IPS-18c (cell line): ENCODE measurements around the gene SKAP1.
"Not testable (repeated sequence)": the region's sequence is repeated elsewhere in the genome, so short reads cannot be mapped to it uniquely, and the experiment has no call there.

Experiments
- H3K4me3 ChIP-seq: 2 replicates; pipeline ENCODE4 v1.7.0; 2013; ENCODE audit warnings: low read depth, mild to moderate bottlenecking, low read length, moderate library complexity; ENCODE audit not compliant: insufficient read depth
- H3K9me3 ChIP-seq: one replicate; pipeline ENCODE4 v1.6.1; 2013; ENCODE audit warnings: mild to moderate bottlenecking, low read length, moderate library complexity; ENCODE audit not compliant: control insufficient read depth, insufficient read depth

The SKAP1 gene

GRCh38 chr17:48236681-48237134 is 193.3 kb downstream of the SKAP1 start:
- no peaks in the 10 kb centered on the region for H3K9me3 ChIP-seq
- no peak overlapping the region for H3K4me3 ChIP-seq

- H3K9me3 ChIP-seq = no peaks in the 10 kb centered on the region
These were observed 195.1 kb downstream of the SKAP1 start for GRCh38 chr17:48234922-48235321.

GRCh38 chr17:48231995-48232959 is 197.7 kb downstream of the SKAP1 start:
- Histone ChIP-seq H3K9me3 (no peaks in the 10 kb centered on the region), H3K4me3 (no peak overlapping the region)

More at GRCh38 chr17:48234922-48235321, 195.1 kb downstream of the SKAP1 start:
- H3K4me3 ChIP-seq = no peak overlapping the region

- no peaks in the 10 kb centered on the region for H3K9me3 ChIP-seq
These were observed 200.1 kb downstream of the SKAP1 start for GRCh38 chr17:48229936-48230335.

DNA sequence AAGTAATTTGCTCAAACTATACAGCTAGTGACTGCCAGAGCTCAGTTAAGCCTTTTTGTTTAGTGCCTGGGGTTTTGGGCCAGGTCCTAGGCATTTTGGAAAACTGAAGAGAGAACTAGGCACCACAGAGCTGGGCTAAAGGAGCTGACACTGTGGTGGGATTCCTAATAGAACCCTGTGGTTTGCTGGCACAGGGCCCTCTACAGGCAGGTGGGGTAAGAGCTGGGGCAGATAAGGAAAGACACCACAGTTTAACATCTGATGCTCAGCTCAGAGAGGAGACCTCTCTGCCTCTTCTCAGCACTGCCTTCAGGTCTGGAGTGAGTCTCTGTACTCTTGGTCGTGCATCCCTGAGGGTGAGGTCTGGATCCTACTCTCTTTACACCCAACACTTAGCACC is 201.3 kb downstream of the SKAP1 start:
- Histone ChIP-seq H3K4me3 (no peak overlapping the region), H3K9me3 (no peaks in the 10 kb centered on the region)

More at GRCh38 chr17:48229936-48230335, 200.1 kb downstream of the SKAP1 start:
- H3K4me3 ChIP-seq = no peak overlapping the region

DNA sequence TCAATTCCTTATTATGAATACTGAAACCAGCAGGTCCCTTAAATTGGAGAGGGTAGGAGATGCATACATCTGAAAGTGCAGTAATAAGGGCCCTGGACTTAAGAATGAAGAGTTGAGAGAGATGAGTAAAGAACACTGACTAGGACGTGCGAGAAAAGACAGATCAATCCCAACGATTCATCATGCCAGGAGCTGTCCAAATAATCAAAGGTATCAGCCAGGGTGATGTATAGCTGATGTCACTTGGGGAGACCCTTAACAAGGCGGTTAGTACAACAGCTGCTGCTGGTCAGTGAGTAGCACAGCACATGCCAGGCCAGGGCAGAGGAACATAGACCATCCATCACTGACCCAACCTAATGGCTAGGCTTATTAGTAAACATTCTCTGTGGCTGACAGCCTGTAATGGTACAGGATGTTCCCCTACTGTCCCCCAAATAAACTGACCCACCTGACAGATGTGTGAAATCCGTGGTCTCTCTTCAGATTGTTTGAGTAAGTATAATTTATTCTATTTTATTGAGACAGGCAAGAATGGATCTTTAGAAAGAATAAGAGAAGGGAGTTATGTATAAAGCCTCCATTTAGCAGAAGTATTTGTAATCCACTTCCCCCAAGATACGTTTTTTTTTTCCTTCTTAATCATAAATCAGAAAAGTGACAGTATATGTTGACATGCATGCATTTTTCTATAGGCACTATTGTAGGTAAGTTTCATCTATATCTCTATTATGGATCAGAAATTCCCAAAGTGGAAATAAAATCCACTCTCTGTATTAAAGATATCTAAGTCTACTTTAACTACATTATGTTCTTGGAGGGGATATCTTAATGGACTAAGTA is 204.1 kb downstream of the SKAP1 start:
- Histone ChIP-seq H3K4me3 (no peak overlapping the region), H3K9me3 (no peaks in the 10 kb centered on the region)

DNA sequence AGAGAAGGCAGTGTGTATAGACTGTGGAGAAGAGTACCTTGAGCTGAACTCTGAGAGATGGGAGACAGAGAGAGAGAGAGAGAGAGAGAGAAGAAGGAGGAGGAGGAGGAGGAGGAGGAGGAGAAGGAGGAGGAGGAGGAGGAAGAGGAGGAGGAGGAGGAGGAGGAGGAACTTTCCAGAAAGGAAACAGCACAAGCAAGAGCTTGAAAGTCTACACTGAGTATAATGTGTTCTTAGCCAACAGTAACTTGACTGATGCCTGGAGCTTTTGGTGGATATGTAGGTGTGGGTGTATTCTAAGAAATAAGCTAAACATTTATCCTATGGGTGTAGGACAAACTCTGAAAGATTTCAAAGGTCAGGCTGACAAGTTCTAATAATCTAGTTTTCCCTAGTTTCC is 206.1 kb downstream of the SKAP1 start:
- no peak overlapping the region for H3K4me3 ChIP-seq
- H3K9me3 ChIP-seq = no peaks in the 10 kb centered on the region

GRCh38 chr17:48219617-48220016 is 210.4 kb downstream of the SKAP1 start:
- no peaks in the 10 kb centered on the region for H3K9me3 ChIP-seq
- no peak overlapping the region for H3K4me3 ChIP-seq

- Histone ChIP-seq H3K9me3 (no peaks in the 10 kb centered on the region), H3K4me3 (no peak overlapping the region)
These were observed 214.4 kb downstream of the SKAP1 start for GRCh38 chr17:48215583-48216139.

GRCh38 chr17:48213797-48214196 is 216.2 kb downstream of the SKAP1 start:
- Histone ChIP-seq H3K4me3 (no peak overlapping the region), H3K9me3 (no peaks in the 10 kb centered on the region)

- H3K9me3 ChIP-seq = no peaks in the 10 kb centered on the region
- H3K4me3 ChIP-seq = no peak overlapping the region
These were observed 218.2 kb downstream of the SKAP1 start for GRCh38 chr17:48211787-48212186.

DNA sequence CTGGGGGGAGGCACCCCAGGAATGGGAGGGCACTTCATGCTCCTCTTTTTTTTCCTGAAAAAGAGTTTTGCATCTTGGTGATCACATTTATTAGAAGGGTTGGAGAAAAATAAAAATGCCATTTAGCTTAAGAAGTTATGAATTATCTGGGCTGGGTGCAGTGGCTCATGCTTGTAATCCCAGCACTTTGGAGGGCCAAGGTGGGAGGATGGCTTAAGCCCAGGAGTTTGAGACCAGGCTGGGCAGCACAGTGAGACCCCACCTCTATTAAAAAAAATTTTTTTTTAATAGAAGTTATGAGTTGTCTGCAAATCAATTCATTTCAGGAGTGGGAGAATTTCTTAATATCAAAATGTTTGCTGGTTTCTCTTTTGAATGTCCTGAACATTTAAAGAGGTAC is 219.0 kb downstream of the SKAP1 start:
- no peaks in the 10 kb centered on the region for H3K9me3 ChIP-seq
- H3K4me3 ChIP-seq = no peak overlapping the region

DNA sequence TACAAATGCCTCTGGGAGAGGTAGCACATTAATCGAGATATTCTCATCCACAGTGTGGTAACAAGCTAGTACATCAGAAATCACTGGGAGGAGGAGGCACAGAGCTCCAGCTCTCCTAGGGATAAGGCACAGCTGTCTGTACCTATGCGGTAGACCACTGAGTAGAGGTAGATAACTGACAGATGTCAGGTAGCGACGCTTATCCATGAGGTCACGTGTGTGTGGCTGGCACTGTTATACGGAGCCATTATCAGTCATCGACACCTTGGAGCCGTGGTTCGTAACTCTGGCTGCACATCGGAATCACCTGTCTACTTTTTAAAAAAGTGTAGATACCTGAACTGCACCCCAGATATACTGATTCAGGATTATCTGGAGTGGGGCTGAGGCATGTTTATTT is 220.0 kb downstream of the SKAP1 start:
- H3K9me3 ChIP-seq = no peaks in the 10 kb centered on the region
- no peak overlapping the region for H3K4me3 ChIP-seq

GRCh38 chr17:48207776-48208544 is 222.1 kb downstream of the SKAP1 start:
- Histone ChIP-seq H3K9me3 (no peaks in the 10 kb centered on the region), H3K4me3 (no peak overlapping the region)

- H3K9me3 ChIP-seq, H3K4me3 ChIP-seq: not testable (repeated sequence)
These were observed 223.0 kb downstream of the SKAP1 start for GRCh38 chr17:48207036-48207435.

DNA sequence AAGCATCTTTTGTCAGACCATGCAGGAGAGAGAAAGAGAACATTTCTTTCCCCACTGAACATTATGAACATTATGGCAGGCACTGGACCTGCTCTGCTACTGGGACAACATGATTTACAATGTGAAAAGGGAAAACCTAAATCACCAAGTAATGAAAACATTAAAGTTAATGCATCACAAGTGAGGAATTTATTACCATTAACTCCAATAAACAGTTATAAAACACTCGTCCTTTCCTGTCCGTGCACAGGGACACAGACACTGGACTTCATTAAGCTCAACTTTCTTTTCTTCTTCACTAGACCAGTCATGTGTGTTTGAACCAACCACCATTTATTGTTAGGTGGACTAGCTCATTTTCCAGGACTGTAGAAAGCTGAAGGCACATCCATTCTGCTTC is 227.1 kb downstream of the SKAP1 start:
- Histone ChIP-seq H3K9me3 (no peaks in the 10 kb centered on the region), H3K4me3 (no peak overlapping the region)
